Activated CD8-positive, alpha-beta memory T cell treated with anti-CD3 and anti-CD28 coated beads, Interleukin-2, amount 10 ng/mL, durations not matched to agents 7 days and 5 days (primary cell): ENCODE data around the gene ELFN1. TPM values are rescaled to one million over a fixed set of nuclear protein-coding genes. Genes with fewer than 3 reads are reported as not detected.
"Not testable (repeated sequence)": the region's sequence is repeated elsewhere in the genome, so short reads cannot be mapped to it uniquely, and the experiment has no call there.

ENCODE experiments used
- ATAC-seq: fragments of 150-1000 bp; cut with Tn5 transposase; one replicate; pipeline ENCODE4 v1.10.0; 2021; ENCODE audit warnings: moderate library complexity
- CTCF ChIA-PET: fragments of 350-600 bp; sonication (Branson Sonifier 250); formaldehyde crosslinking; loops from one replicate; lab custom pipeline; 2021; ENCODE audit warnings: antibody characterized with exemption; lab: Charles Lee
- DNase-seq: peaks from one replicate; pipeline ENCODE4 v3.0.0-alpha.2; 2020
- H3K27ac Mint-ChIP-seq: one replicate; pipeline ENCODE4 v1.8.0; 2021; ENCODE audit warnings: mild to moderate bottlenecking, mixed read lengths
- H3K27me3 Mint-ChIP-seq: one replicate; pipeline ENCODE4 v1.8.0; 2021; ENCODE audit warnings: mixed read lengths
- H3K36me3 Mint-ChIP-seq: one replicate; pipeline ENCODE4 v1.8.0; 2021; ENCODE audit warnings: mild to moderate bottlenecking, mixed read lengths
- H3K4me1 Mint-ChIP-seq: one replicate; pipeline ENCODE4 v1.8.0; 2021; ENCODE audit warnings: mixed read lengths
- H3K4me3 Mint-ChIP-seq: one replicate; pipeline ENCODE4 v1.8.0; 2021; ENCODE audit warnings: mild to moderate bottlenecking, moderate library complexity, mixed read lengths
- H3K9me3 Mint-ChIP-seq: one replicate; pipeline ENCODE4 v1.8.0; 2022; ENCODE audit warnings: low read depth, mixed read lengths
- total RNA-seq, 2 experiments: library from RNA; stranded (reverse); gene quantifications; one replicate each; pipeline ENCODE4 v1.2.3, GENCODE V29; 2021

The ELFN1 gene
- total RNA-seq, 2 experiments from 2014 or later = not detected

DNA sequence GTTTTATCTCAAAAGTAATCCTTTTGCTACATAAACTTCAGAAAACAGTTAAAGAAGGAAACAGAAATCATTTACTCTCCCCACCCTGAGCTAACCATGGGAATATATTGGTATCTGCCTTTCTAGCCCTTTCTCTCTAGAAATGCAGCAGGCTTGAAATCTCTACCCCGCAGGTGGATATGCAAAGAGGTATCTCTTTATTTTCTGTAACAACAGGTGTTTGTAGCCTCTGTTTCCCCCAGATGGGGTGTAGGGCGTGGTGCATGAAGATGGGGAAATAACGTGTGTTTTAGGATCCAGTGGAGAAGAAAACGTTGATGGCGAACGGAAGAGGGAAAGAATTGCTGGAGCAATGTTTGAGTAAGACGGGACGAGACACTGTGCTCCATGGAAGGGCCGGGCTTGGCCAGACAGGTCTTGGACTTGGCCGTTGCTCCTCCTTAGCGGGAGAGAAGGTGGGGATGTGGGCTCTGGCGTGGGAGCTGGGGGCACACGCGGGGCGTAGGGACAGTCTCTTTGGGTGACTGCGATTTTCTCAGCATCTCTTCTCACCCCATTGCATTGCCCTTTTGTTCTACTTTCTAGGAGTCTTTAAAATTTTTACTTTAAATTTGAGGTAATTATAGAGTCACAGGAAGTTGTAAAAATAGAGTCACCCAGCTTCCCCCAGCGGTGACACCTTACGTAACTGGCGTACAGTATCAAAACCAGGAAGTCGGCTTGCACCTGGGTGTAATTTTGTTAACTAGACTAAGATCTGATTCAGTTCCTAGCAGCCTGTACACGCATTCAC is 82.9 kb downstream of the ELFN1 start:
- DNase-seq (no peak), ATAC-seq (no peak)
- Mint-ChIP-seq H3K27me3 (peaks cover 29% of the 10 kb centered on the region), H3K4me1 (peaks cover 2% of the 10 kb centered on the region), H3K27ac (no peak overlapping the region), H3K9me3 (no peaks in the 10 kb centered on the region), H3K4me3 (no peak overlapping the region), H3K36me3 (no peaks in the 10 kb centered on the region)
- CTCF ChIA-PET = no interaction called here

DNA sequence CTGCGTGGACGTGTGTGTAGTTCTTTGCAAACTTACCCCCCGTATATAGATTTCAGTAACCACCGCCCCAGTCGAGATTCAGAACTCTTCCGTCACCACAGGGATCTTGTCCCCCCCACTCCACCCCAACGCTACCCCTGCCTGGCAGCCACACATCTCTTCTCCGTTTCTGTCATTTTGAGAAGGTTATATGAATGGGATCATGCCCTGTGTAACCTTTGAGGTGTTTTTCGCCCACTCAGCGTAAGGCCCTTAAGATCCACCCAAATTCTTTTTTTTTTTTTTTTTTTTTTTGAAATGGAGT is 83.4 kb downstream of the ELFN1 start:
- Mint-ChIP-seq H3K4me3 (no peak overlapping the region), H3K4me1 (no peaks in the 10 kb centered on the region), H3K36me3 (no peaks in the 10 kb centered on the region), H3K9me3 (no peaks in the 10 kb centered on the region), H3K27ac (no peak overlapping the region), H3K27me3 (peaks cover 26% of the 10 kb centered on the region)
- ATAC-seq (no peak), DNase-seq (no peak)
- CTCF ChIA-PET = no interaction called here

DNA sequence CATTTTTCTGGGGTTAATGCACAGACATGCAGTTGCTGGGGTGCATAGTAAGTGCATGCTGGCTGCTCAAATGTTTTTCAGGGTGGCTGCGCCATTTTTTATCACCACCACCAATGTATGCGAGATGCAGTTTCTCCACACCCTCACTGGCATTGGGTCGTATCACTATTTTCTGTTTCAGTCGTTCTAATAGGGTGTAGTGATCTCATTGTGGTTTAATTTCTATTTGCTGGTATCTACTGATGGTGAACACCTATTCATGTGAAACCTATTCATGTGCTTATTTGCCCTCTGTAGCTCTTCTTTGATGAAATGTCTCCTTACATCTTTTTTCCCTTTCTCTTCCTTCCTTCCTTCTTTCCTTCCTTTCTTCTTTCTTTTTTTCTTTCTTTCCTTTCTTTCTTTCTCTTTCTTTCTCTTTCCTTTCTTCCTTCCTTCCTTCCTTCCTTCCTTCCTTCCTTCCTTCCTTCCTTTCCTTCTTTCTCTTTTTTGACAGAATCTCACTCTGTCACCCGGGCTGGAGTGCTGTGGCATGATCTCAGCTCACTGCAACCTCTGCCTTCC is 84.3 kb downstream of the ELFN1 start:
- DNase-seq (no peak), ATAC-seq (no peak)
- Mint-ChIP-seq H3K27me3 (peaks cover 26% of the 10 kb centered on the region), H3K9me3 (no peaks in the 10 kb centered on the region), H3K27ac (no peak overlapping the region), H3K4me3 (no peak overlapping the region), H3K4me1 (no peaks in the 10 kb centered on the region), H3K36me3 (no peaks in the 10 kb centered on the region)
- CTCF ChIA-PET = no interaction called here

DNA sequence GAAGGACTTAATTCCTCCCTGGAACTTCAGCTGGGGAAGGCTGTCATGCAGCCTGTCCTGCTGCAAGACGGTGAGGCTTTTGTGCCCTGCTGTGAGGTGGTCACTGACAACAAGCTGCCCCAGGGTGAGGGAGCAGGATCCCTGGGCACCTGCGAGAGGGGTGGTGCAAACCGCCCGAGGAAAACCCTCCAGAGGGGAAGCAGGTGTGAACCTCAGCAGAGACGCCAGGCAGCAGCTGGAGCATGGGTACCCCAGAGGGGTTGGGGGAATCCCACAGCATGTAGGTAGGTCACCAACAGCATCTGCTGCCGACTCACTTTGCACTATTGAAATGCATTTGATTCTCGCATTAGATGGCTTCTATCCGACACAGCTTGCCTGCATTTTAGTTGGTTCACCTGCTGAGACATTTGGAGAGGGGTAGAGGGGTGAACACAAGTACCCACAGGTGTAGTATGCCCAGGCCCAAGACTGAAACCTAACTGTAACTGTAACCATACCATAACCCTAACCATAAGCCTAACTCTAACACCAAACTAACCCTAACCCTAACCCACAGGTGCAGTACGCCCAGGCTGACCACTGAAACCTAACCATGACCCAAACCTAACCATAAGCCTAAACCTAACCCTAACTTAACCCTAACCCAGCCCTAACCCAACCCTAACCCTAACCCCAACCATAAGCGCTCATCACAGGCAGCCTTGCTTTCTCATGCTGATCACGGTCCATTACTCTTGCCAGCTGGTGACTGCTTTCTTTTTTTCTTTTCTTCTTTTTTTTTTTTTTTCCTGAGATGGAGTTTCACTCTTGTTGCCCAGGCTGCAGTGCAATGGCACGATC is 85.9 kb downstream of the ELFN1 start:
- no peaks in the 10 kb centered on the region for H3K4me1 Mint-ChIP-seq
- ATAC-seq = no peak
- no peak overlapping the region for H3K4me3 Mint-ChIP-seq

DNA sequence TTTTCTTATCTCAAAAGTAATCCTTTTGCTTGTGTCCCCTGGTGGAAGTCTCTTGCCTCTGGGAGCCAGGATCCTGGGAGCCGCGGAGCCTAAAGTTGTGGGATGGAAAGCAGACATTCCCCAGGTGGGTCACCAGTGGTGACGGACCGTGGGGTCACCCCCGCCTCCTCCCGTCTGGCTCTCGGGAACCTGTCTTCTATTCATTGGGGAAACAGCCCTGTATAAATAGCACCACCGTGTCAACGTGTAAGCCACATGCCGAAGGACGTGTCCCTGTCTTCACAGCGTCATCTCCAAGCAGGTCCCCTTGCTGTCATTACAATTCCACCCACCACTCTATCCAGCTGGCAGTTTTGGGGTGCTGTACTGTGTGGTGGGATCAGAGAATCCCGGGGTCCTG is 87.5 kb downstream of the ELFN1 start:
- H3K36me3 Mint-ChIP-seq = no peaks in the 10 kb centered on the region
- H3K27ac Mint-ChIP-seq = no peak overlapping the region
- ATAC-seq = no peak
- DNase-seq = no peak
- CTCF ChIA-PET = no interaction called here
- no peak overlapping the region for H3K4me3 Mint-ChIP-seq
- peaks cover 26% of the 10 kb centered on the region for H3K27me3 Mint-ChIP-seq
- peaks cover 11% of the 10 kb centered on the region for H3K9me3 Mint-ChIP-seq
- H3K4me1 Mint-ChIP-seq = no peaks in the 10 kb centered on the region

More for the DNA sequence above, 85.9 kb downstream of the ELFN1 start:
- Mint-ChIP-seq H3K9me3 (peaks cover 1% of the 10 kb centered on the region), H3K27me3 (peaks cover 26% of the 10 kb centered on the region), H3K36me3 (no peaks in the 10 kb centered on the region), H3K27ac (no peak overlapping the region)
- CTCF ChIA-PET = no interaction called here
- no peak for DNase-seq

DNA sequence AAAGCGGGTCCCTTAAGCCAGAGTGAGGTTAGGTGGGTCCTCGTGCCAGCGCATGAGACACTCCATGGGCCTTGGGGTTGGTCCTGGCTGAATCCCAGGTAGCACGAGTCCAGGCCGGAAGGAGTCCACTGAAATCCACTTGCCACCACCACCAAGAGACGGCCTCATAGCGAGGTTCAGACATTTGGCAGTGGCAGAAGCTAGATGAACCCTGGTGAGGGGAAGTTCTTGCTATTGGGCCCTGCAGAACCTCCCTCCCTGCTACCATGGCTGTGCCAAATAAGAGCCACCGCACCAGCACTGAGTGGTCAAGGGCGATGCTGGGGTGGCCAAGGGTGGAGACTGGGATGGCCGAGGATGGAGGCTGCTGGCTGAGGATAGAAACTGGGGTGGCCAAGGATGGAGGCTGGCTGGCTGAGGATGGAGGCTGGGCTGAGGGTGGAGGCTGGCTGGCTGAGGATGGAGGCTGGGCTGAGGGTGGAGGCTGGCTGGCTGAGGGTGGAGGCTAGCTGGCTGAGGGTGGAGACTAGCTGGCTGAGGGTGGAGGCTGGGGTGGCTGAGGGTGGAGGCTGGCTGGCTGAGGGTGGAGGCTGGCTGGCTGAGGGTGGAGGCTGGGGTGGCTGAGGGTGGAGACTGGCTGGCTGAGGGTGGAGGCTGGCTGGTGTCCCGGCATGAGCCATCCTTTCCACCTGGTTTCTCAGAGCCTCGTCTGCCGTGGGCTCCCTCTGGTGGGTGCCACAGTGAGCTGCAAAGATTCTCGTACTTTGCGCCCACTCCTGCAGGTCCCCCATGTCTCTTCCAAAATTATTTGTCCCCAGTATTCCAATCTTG is 88.2 kb downstream of the ELFN1 start:
- DNase-seq = no peak
- peaks cover 21% of the 10 kb centered on the region for H3K27me3 Mint-ChIP-seq
- no peak overlapping the region for H3K27ac Mint-ChIP-seq
- peaks cover 13% of the 10 kb centered on the region for H3K9me3 Mint-ChIP-seq
- no peaks in the 10 kb centered on the region for H3K4me1 Mint-ChIP-seq
- no peaks in the 10 kb centered on the region for H3K36me3 Mint-ChIP-seq
- no peak overlapping the region for H3K4me3 Mint-ChIP-seq
- ATAC-seq = no peak
- CTCF ChIA-PET = interaction anchor here (0.8 to 1.4 kb wide), 2 partner anchors 110 to 590 kb away, joined by 3 read pairs; no protein-coding TSS in a partner anchor

DNA sequence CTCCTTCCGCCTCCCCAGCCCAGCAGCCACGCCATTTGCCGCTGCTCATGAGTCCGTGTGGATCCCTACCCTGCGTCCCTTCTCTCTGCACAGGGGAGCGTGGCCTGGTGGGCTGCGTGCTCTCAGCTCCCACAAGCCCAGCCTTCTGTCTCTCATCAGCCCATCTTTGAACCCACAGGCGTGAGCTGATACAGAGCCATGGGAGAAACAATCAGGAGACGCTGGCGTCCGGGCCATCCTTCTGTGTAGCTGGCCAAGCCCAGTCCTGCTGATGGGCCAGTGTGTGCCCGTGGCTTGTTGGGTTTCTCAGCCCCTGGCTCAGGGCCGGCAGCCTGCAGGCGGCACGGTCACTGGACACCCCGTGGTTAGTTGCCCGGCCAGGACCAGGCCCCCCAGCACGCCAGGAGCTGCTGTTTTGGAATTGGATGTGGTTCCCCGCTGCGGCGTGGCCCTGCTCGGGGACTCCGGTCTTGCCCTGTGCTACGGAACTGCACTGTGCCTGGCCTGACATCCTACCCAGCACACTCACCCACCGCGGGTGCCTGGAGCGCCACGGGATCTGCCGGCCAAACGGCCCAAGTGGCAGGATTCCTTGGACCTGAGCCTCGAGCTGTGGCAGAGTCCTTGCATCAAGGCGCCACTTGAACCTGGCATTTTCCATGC is 88.9 kb downstream of the ELFN1 start:
- no peak for ATAC-seq
- no peaks in the 10 kb centered on the region for H3K36me3 Mint-ChIP-seq

DNA sequence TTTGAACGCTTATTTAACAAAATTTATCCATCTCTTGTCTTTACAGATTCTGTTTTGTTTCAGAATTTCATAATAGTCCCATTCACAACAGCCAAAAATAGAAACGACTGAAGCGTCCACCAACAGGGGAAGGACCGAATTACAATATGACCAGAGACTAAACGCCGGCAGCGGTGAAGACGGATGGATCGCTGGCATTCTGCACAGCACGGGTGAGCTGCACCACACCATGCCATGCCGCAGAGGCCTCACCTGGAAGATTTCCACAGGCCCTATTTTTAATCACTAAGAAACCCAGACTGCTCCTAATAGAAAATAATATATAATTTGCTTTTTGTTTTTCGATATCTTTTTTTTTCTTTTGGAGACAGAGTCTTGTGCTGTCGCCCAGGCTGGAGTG is 91.0 kb downstream of the ELFN1 start:
- CTCF ChIA-PET = no interaction called here
- H3K4me3 Mint-ChIP-seq = no peak overlapping the region
- DNase-seq (no peak), ATAC-seq (no peak)
- H3K9me3 Mint-ChIP-seq = peaks cover 14% of the 10 kb centered on the region
- H3K36me3 Mint-ChIP-seq = no peaks in the 10 kb centered on the region
- H3K27me3 Mint-ChIP-seq = peaks cover 9% of the 10 kb centered on the region
- H3K27ac Mint-ChIP-seq = no peak overlapping the region
- H3K4me1 Mint-ChIP-seq = no peaks in the 10 kb centered on the region

More for the DNA sequence above, 88.9 kb downstream of the ELFN1 start:
- H3K27ac Mint-ChIP-seq = no peak overlapping the region
- H3K4me1 Mint-ChIP-seq = no peaks in the 10 kb centered on the region
- H3K4me3 Mint-ChIP-seq = no peak overlapping the region
- H3K27me3 Mint-ChIP-seq = peaks cover 19% of the 10 kb centered on the region
- peaks cover 14% of the 10 kb centered on the region for H3K9me3 Mint-ChIP-seq
- CTCF ChIA-PET = interaction anchor here (0.8 to 1.4 kb wide), 3 partner anchors 110 to 589 kb away, joined by 3 read pairs; no protein-coding TSS in a partner anchor
- DNase-seq = no peak

DNA sequence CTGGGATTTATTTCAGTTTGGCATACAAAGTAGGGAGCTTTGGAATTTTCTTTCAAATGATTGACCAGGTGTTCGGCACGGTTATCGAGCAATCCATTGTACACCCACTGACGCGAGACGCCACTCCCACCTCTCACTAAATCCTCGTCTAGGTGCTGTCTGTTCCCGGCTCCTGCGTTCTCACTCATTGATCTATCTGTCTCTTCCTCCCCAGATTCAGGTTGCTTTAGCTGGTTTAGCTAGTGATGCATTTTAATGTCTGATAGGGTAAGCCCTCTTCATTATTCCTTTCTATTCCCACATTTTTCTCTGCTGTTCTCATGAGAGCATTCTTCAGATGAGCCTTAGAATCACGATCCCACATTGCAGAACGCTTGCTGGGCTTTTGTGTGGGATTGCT is 91.7 kb downstream of the ELFN1 start:
- no peaks in the 10 kb centered on the region for H3K36me3 Mint-ChIP-seq
- H3K4me3 Mint-ChIP-seq = no peak overlapping the region
- no peaks in the 10 kb centered on the region for H3K4me1 Mint-ChIP-seq
- DNase-seq = no peak
- H3K27me3 Mint-ChIP-seq = peaks cover 8% of the 10 kb centered on the region
- H3K27ac Mint-ChIP-seq = no peak overlapping the region
- no peak for ATAC-seq
- CTCF ChIA-PET = no interaction called here
- H3K9me3 Mint-ChIP-seq = peaks cover 14% of the 10 kb centered on the region

DNA sequence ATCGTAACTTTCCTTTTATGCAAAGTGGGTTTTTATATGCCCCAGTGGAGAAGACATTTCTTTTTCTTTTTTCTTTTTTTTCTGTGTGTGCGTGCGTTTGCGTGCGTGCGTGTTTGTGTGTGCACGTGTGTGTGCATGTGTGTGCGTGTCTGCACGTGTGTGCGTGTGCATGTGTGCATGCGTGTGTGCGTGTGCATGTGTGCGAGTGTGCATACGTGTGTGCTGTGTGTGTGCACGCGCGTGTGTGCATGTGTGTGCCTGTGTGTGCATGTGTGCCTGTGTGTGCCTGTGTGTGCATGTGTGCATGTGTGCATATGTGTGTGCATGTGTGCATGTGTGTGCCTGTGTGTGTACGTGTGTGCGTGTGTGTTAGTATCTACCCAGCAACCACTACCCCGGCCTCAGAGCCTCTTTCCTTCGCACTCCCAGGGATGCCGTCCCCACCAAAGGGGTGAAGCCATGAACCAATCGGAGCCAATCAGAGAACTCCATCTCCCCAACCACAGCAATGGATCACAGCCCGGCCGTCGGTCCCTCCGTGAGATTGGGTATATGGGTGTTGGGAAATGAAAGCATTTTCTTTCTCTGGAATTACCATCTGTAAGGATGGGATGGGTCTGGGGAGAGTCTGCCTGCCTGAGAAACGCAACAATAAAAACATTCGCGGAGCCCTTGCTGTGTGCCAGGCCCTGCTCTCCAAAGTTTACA is 92.3 kb downstream of the ELFN1 start:
- CTCF ChIA-PET = no interaction called here
- ATAC-seq (no peak), DNase-seq (no peak)
- peaks cover 5% of the 10 kb centered on the region for H3K27me3 Mint-ChIP-seq
- no peak overlapping the region for H3K27ac Mint-ChIP-seq
- H3K4me3 Mint-ChIP-seq = no peak overlapping the region
- H3K4me1 Mint-ChIP-seq = no peaks in the 10 kb centered on the region
- peaks cover 16% of the 10 kb centered on the region for H3K9me3 Mint-ChIP-seq
- H3K36me3 Mint-ChIP-seq = no peaks in the 10 kb centered on the region

DNA sequence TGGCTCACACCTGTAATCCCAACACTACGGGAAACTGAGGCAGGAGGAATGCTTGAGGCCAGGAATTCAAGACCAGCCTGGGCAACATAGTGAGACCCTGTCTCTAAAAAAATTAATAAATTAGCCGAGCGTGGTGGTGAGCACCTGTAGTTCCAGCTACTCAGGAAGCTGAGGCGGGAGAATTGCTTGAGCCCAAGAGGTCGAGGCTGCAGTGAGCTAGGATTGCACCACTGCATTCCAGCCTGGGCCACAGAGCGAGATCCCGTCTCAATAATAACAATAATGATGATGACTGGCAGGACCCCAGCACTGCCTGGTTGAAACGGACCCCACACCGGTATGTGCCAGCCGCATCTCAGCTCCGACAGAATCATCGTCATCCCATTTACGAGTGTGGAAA is 93.0 kb downstream of the ELFN1 start:
- H3K4me1 Mint-ChIP-seq = no peaks in the 10 kb centered on the region
- DNase-seq = no peak
- H3K27ac Mint-ChIP-seq = no peak overlapping the region
- CTCF ChIA-PET = no interaction called here
- ATAC-seq = no peak
- H3K9me3 Mint-ChIP-seq = peaks cover 17% of the 10 kb centered on the region
- no peak overlapping the region for H3K4me3 Mint-ChIP-seq
- no peaks in the 10 kb centered on the region for H3K27me3 Mint-ChIP-seq
- no peaks in the 10 kb centered on the region for H3K36me3 Mint-ChIP-seq

DNA sequence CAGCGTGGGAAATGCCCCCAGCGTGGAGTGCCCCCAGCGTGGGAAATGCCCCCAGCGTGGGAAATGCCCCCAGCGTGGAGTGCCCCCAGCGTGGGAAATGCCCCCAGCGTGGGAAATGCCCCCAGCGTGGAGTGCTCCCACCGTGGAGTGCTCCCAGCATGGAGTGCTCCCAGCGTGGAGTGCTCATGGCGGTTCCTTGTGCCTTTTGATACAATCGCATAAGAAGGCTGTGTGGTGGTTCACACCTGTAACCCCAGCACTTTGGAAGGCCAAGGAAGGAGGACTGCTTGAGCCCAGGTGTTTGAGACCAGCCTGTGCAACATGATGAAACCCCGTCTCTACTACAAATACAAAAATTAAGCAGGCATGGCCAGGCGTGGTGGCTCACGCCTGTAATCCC is 93.8 kb downstream of the ELFN1 start:
- H3K27me3 Mint-ChIP-seq, H3K4me3 Mint-ChIP-seq, DNase-seq, ATAC-seq, H3K36me3 Mint-ChIP-seq, H3K27ac Mint-ChIP-seq, H3K4me1 Mint-ChIP-seq, CTCF ChIA-PET: not testable (repeated sequence)
- H3K9me3 Mint-ChIP-seq = peaks cover 17% of the 10 kb centered on the region
